ENCODE measurements around the gene TXNDC17. TPM values are rescaled to one million over a fixed set of nuclear protein-coding genes. Genes with fewer than 3 reads are reported as not detected.

TXNDC17 gene
- total and polyA plus RNA-seq, 7 donors: 37.3 to 703 (median 152) TPM

DNA sequence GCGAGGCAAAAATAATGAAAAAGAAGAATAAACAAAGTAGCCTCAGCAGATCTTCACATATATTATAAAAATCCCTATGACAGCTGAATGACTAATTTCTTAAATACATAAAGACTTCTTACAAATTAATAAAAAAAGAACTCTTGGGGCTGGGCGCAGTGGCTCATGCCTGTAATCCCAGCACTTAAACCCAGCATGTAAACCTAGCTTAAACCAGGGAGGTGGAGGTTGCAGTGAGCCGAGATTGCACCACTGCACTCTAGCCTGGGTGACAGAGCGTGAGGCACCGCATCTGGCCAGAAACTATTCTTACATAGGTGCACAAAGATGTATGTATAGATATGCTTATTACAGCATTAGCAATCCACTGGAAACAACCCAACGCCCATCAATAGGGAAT is 38.4 kb downstream of the TXNDC17 start:
- WGBS, 2 donors: 74 to 80% methylated on average over 6 of the region's 6 CpGs
- DNase-seq: no peak
- no peak overlapping the region for H3K4me3 ChIP-seq
- H3K27me3 ChIP-seq: peaks cover 0 to 25% (median 0%) of the 10 kb centered on the region in 3 donors
- no peaks in the 10 kb centered on the region for H3K4me1 ChIP-seq
- TF ChIP-seq EP300 (IDR thresholded peaks at IDR 0.05) (no peak), POLR2A (IDR thresholded peaks at IDR 0.05) (no peak), POLR2AphosphoS5 (IDR thresholded peaks at IDR 0.05) (no peak)
- TF ChIP-seq, protein P1, sequence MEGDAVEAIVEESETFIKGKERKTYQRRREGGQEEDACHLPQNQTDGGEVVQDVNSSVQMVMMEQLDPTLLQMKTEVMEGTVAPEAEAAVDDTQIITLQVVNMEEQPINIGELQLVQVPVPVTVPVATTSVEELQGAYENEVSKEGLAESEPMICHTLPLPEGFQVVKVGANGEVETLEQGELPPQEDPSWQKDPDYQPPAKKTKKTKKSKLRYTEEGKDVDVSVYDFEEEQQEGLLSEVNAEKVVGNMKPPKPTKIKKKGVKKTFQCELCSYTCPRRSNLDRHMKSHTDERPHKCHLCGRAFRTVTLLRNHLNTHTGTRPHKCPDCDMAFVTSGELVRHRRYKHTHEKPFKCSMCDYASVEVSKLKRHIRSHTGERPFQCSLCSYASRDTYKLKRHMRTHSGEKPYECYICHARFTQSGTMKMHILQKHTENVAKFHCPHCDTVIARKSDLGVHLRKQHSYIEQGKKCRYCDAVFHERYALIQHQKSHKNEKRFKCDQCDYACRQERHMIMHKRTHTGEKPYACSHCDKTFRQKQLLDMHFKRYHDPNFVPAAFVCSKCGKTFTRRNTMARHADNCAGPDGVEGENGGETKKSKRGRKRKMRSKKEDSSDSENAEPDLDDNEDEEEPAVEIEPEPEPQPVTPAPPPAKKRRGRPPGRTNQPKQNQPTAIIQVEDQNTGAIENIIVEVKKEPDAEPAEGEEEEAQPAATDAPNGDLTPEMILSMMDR (IDR thresholded peaks at IDR 0.05): no peak
- no peaks in the 10 kb centered on the region for H3K9me3 ChIP-seq
- H3K36me3 ChIP-seq: no peaks in the 10 kb centered on the region
- no peak overlapping the region for H3K27ac ChIP-seq
- intact Hi-C loops (cut with DNase I): no loop called here

DNA sequence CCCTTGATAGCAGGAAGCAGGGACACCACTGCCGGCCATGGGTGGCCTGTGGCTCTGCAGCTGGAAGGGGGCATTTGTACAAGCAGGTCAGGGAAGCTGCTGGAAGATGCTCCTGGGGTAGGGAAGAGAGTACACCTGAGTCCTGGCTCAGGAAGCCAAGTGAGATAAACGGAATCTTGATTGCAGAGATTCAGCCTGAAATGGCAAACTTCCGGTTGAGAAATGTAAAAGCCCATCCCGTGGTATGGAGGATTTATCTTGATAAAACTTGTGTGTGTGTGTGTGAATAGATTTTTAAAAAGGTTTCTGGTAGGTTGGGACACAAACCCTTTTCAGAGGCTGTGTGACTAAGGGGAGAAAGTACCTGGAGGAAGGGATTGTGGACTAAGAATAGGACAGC is 40.3 kb downstream of the TXNDC17 start:
- no peaks in the 10 kb centered on the region for H3K36me3 ChIP-seq
- no peaks in the 10 kb centered on the region for H3K4me1 ChIP-seq
- no peaks in the 10 kb centered on the region for H3K9me3 ChIP-seq
- intact Hi-C loops (cut with DNase I): no loop called here
- 50 to 78% methylated on average over 4 of the region's 4 CpGs for WGBS, 2 donors
- no peak for DNase-seq
- H3K27ac ChIP-seq: no peak overlapping the region
- H3K4me3 ChIP-seq: no peak overlapping the region
- TF ChIP-seq, protein P1 (IDR thresholded peaks at IDR 0.05): no peak
- TF ChIP-seq POLR2AphosphoS5 (IDR thresholded peaks at IDR 0.05): no peak
- TF ChIP-seq POLR2A (IDR thresholded peaks at IDR 0.05): no peak
- TF ChIP-seq EP300 (IDR thresholded peaks at IDR 0.05): no peak
- H3K27me3 ChIP-seq: peaks cover 0 to 30% (median 0%) of the 10 kb centered on the region in 3 donors

DNA sequence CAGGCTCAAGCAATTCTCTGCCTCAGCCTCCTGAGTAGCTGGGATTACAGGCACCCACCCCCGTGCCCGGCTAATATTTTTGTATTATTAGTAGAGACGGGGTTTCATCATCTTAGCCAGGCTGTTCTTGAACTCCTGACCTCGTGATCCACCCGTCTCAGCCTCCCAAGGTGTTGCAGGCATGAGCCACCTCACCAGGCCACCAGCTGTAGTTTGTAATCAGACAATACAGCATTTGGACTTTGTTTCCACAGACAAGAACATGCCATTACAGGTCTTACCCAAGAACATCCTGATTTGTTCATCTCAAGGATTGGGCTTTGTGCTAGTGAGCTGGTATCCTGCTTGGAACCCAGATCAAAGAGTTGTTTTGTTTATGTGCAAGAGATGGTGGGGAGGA is 40.8 kb downstream of the TXNDC17 start:
- Histone ChIP-seq H3K9me3 (no peaks in the 10 kb centered on the region), H3K27ac (no peak overlapping the region), H3K4me3 (no peak overlapping the region), H3K27me3 (peaks cover 0 to 27% (median 0%) of the 10 kb centered on the region in 3 donors), H3K4me1 (no peaks in the 10 kb centered on the region), H3K36me3 (no peaks in the 10 kb centered on the region)
- no peak for DNase-seq
- intact Hi-C loops (cut with DNase I): no loop called here
- TF ChIP-seq, protein P1 (IDR thresholded peaks at IDR 0.05): no peak
- TF ChIP-seq POLR2A (IDR thresholded peaks at IDR 0.05): no peak
- TF ChIP-seq POLR2AphosphoS5 (IDR thresholded peaks at IDR 0.05): no peak
- no peak for TF ChIP-seq EP300 (IDR thresholded peaks at IDR 0.05)
- 64 to 86% methylated on average over 5 of the region's 5 CpGs for WGBS, 2 donors

DNA sequence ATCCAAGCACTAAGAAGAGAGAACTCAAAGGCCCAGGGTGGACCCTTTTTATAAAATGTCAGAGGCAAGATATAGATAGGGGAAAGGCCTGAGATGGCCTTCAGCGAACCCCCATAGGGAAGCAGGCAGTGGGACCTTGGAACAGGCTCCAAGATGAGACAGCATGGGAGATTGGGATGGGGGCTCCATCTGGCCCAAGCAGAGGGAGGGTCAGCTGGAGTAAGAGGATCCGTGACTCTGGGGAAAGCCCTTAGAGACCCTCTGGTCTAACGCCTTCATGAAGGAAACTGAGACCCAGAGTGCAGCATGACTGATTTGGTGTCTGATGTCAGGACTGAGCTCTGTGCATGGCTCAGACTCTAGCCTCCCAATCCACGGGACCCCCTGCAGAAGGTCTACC is 41.5 kb downstream of the TXNDC17 start:
- TF ChIP-seq, protein P1 (IDR thresholded peaks at IDR 0.05): no peak
- TF ChIP-seq POLR2AphosphoS5 (IDR thresholded peaks at IDR 0.05): no peak
- no peak for TF ChIP-seq POLR2A (IDR thresholded peaks at IDR 0.05)
- TF ChIP-seq EP300 (IDR thresholded peaks at IDR 0.05): no peak
- H3K36me3 ChIP-seq: no peaks in the 10 kb centered on the region
- no peak overlapping the region for H3K4me3 ChIP-seq
- H3K27ac ChIP-seq: no peak overlapping the region
- DNase-seq: no peak
- H3K27me3 ChIP-seq: peaks cover 0 to 20% (median 0%) of the 10 kb centered on the region in 3 donors
- H3K4me1 ChIP-seq: no peaks in the 10 kb centered on the region
- intact Hi-C loops (cut with DNase I): no loop called here
- H3K9me3 ChIP-seq: no peaks in the 10 kb centered on the region
- 90 to 94% methylated on average over 4 of the region's 4 CpGs for WGBS, 2 donors

DNA sequence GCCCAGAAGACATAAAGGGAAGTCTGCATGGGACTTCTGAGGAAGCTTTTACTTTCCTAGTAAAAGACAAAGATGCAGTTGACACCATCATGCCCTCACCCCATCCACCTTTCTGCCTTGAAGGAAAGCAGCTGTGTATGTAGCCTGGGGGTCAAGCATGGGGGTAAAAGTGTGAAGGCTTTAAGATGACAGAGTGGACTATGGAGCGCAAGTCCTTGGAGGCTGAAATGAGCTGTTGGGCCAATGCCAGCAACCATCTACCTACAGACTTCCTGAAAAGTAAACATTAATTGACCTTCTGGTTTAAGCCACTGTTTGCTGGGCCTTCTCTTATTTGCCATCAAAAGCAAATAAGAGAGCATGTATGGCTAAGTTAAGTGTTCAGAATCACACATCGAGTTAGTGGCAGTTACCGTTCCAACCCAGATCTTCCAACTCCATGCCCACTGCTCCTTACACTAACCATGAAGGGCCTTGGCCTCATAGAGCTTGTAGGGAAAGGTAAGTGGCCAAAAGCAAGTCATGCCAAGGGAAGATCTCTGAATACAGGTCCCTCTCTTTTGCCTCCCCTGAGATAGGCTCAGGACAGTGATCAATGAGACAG is 42.3 kb downstream of the TXNDC17 start:
- WGBS, 2 donors: 38 to 74% methylated on average over 3 of the region's 3 CpGs
- intact Hi-C loops (cut with DNase I): no loop called here
- no peaks in the 10 kb centered on the region for H3K9me3 ChIP-seq

More for the DNA sequence above, 42.3 kb downstream of the TXNDC17 start:
- H3K27me3 ChIP-seq: peaks cover 0 to 12% (median 0%) of the 10 kb centered on the region in 3 donors
- TF ChIP-seq POLR2AphosphoS5 (IDR thresholded peaks at IDR 0.05): no peak
- TF ChIP-seq POLR2A (IDR thresholded peaks at IDR 0.05): no peak
- TF ChIP-seq, protein P1 (IDR thresholded peaks at IDR 0.05): no peak
- TF ChIP-seq EP300 (IDR thresholded peaks at IDR 0.05): no peak
- no peak overlapping the region for H3K4me3 ChIP-seq
- no peaks in the 10 kb centered on the region for H3K36me3 ChIP-seq
- no peaks in the 10 kb centered on the region for H3K4me1 ChIP-seq
- no peak overlapping the region for H3K27ac ChIP-seq
- DNase-seq: no peak

All from sigmoid colon (tissue), 7 donors.